H9 (cell line): Measurements from ENCODE around the gene CUBN. TPM values are rescaled to one million over a fixed set of nuclear protein-coding genes. Genes with fewer than 3 reads are reported as not detected.

Experiments used
- DNase-seq: peaks from one replicate; pipeline ENCODE4 v3.0.0-alpha.2; 2017
- H2AFZ ChIP-seq: one replicate; pipeline ENCODE4 v1.6.1; 2013; ENCODE audit warnings: mild to moderate bottlenecking, low read length, control low read depth, moderate library complexity
- H2AK5ac ChIP-seq: 2 replicates; pipeline ENCODE4 v1.6.1; 2013; ENCODE audit warnings: low read length, control low read depth, mixed read lengths; ENCODE audit not compliant: insufficient read length
- H2BK120ac ChIP-seq: one replicate; pipeline ENCODE4 v1.6.1; 2013; ENCODE audit warnings: low read depth, mild to moderate bottlenecking, low read length, control low read depth, inconsistent platforms; ENCODE audit not compliant: poor library complexity, severe bottlenecking
- H2BK12ac ChIP-seq: 2 replicates; pipeline ENCODE4 v1.6.1; 2013; ENCODE audit warnings: low read length, control low read depth, mixed read lengths, low read depth; ENCODE audit not compliant: insufficient read length
- H2BK15ac ChIP-seq: 2 replicates; pipeline ENCODE4 v1.6.1; 2013; ENCODE audit warnings: low read depth, low read length, control low read depth
- H2BK20ac ChIP-seq: one replicate; pipeline ENCODE4 v1.6.1; 2013; ENCODE audit warnings: low read depth, mild to moderate bottlenecking, low read length, control low read depth, inconsistent platforms; ENCODE audit not compliant: poor library complexity, severe bottlenecking
- H2BK5ac ChIP-seq: 2 replicates; pipeline ENCODE4 v1.6.1; 2013; ENCODE audit warnings: low read length, control low read depth, mixed read lengths; ENCODE audit not compliant: insufficient read length
- H3K14ac ChIP-seq: 2 replicates; pipeline ENCODE4 v1.6.1; 2013; ENCODE audit warnings: low read length, control low read depth; ENCODE audit not compliant: insufficient read depth
- H3K18ac ChIP-seq: 2 replicates; pipeline ENCODE4 v1.6.1; 2013; ENCODE audit warnings: low read depth, mild to moderate bottlenecking, mixed read lengths, low read length, control low read depth; ENCODE audit not compliant: insufficient read length
- H3K23ac ChIP-seq: 2 replicates; pipeline ENCODE4 v1.6.1; 2013; ENCODE audit warnings: low read length, control low read depth, mixed read lengths, low read depth; ENCODE audit not compliant: insufficient read length
- H3K23me2 ChIP-seq: 2 replicates; pipeline ENCODE4 v1.6.1; 2013; ENCODE audit warnings: low read depth, mild to moderate bottlenecking, mixed read lengths, low read length, control low read depth; ENCODE audit not compliant: insufficient read length, poor library complexity, severe bottlenecking
- H3K27ac ChIP-seq: 2 replicates; pipeline ENCODE4 v1.5.1; 2013; ENCODE audit warnings: low read length, control low read depth, mixed read lengths, low read depth; ENCODE audit not compliant: insufficient read length
- H3K27me3 ChIP-seq: 2 replicates; pipeline ENCODE4 v1.6.1; 2013; ENCODE audit warnings: low read length, control low read depth, inconsistent platforms; ENCODE audit not compliant: insufficient read depth
- H3K4ac ChIP-seq: 2 replicates; pipeline ENCODE4 v1.6.1; 2013; ENCODE audit warnings: low read depth, mild to moderate bottlenecking, control low read depth, inconsistent platforms, low read length, moderate library complexity
- H3K4me1 ChIP-seq: 2 replicates; pipeline ENCODE4 v1.6.1; 2013; ENCODE audit warnings: low read length, control low read depth, inconsistent platforms; ENCODE audit not compliant: insufficient read depth
- H3K4me2 ChIP-seq: 2 replicates; pipeline ENCODE4 v1.6.1; 2013; ENCODE audit warnings: low read length, control low read depth, mixed read lengths; ENCODE audit not compliant: insufficient read length, insufficient read depth
- H3K56ac ChIP-seq: 2 replicates; pipeline ENCODE4 v1.6.1; 2013; ENCODE audit warnings: low read depth, mild to moderate bottlenecking, mixed read lengths, low read length, control low read depth; ENCODE audit not compliant: insufficient read length
- H3K79me1 ChIP-seq: 2 replicates; pipeline ENCODE4 v1.6.1; 2013; ENCODE audit warnings: low read depth, mild to moderate bottlenecking, moderate library complexity, low read length, control low read depth, inconsistent platforms; ENCODE audit not compliant: insufficient read depth, poor library complexity, severe bottlenecking
- H3K79me2 ChIP-seq: 2 replicates; pipeline ENCODE4 v1.6.1; 2013; ENCODE audit warnings: low read length, control low read depth, inconsistent platforms; ENCODE audit not compliant: insufficient read depth
- H3K9ac ChIP-seq: 2 replicates; pipeline ENCODE4 v1.6.1; 2013; ENCODE audit warnings: low read length, control low read depth, mixed read lengths; ENCODE audit not compliant: insufficient read length; ENCODE audit errors: extremely low read depth
- H3K9me3 ChIP-seq: one replicate; pipeline ENCODE4 v1.6.1; 2013; ENCODE audit warnings: low read depth, low read length, inconsistent platforms; ENCODE audit not compliant: control insufficient read depth
- H3T11ph ChIP-seq: one replicate; pipeline ENCODE4 v1.6.1; 2013; ENCODE audit warnings: mild to moderate bottlenecking, low read length, control low read depth, inconsistent platforms
- H4K20me1 ChIP-seq: one replicate; pipeline ENCODE4 v1.6.1; 2013; ENCODE audit not compliant: control insufficient read depth, insufficient read length, insufficient read depth
- H4K5ac ChIP-seq: 2 replicates; pipeline ENCODE4 v1.6.1; 2013; ENCODE audit warnings: low read depth, mild to moderate bottlenecking, mixed read lengths, low read length, control low read depth; ENCODE audit not compliant: insufficient read length
- H4K8ac ChIP-seq: replicated peaks from 2 replicates; pipeline ENCODE4 v1.6.1; 2013; ENCODE audit warnings: low read length, control low read depth, mixed read lengths, low read depth; ENCODE audit not compliant: insufficient read length
- H4K91ac ChIP-seq: 2 replicates; pipeline ENCODE4 v1.6.1; 2013; ENCODE audit warnings: low read depth, mild to moderate bottlenecking, moderate library complexity, mixed read lengths, low read length, control low read depth; ENCODE audit not compliant: insufficient read length
- H3K27ac Mint-ChIP-seq, 3 experiments: 2 replicates in 2 of 3; 3 replicates in 1 of 3; pipeline ENCODE4 v1.8.0; 2020 to 2021; ENCODE audit warnings: mixed read lengths in 3 of 3, mild to moderate bottlenecking in 1 of 3, moderate library complexity in 1 of 3
- H3K27me3 Mint-ChIP-seq: 2 replicates; pipeline ENCODE4 v1.8.0; 2021; ENCODE audit warnings: low read depth, mild to moderate bottlenecking, moderate library complexity, mixed read lengths
- H3K36me3 Mint-ChIP-seq, 3 experiments: 2 replicates in 2 of 3; 3 replicates in 1 of 3; pipeline ENCODE4 v1.8.0; 2020 to 2021; ENCODE audit warnings: low read depth in 3 of 3, mixed read lengths in 3 of 3; ENCODE audit not compliant: insufficient read depth in 1 of 3
- H3K4me1 Mint-ChIP-seq, 2 experiments: 2 replicates each; pipeline ENCODE4 v1.8.0; 2020; ENCODE audit warnings: mixed read lengths in 2 of 2
- H3K4me3 Mint-ChIP-seq, 2 experiments: 2 replicates in 1 of 2; 3 replicates in 1 of 2; pipeline ENCODE4 v1.8.0; 2020 to 2021; ENCODE audit warnings: mild to moderate bottlenecking in 2 of 2, mixed read lengths in 2 of 2, moderate library complexity in 1 of 2
- H3K9me3 Mint-ChIP-seq, 2 experiments: 2 replicates in 1 of 2; 3 replicates in 1 of 2; pipeline ENCODE4 v1.8.0; 2020; ENCODE audit warnings: mild to moderate bottlenecking in 2 of 2, mixed read lengths in 2 of 2, moderate library complexity in 1 of 2
- WGBS: extraction: QIAGEN DNeasy Blood & Tissue Kit; methylation state at CpG from one replicate; pipeline ENCODE4 v1.1.7; 2013; ENCODE audit warnings: missing lambda C conversion rate, low lambda C conversion rate, mixed read lengths; ENCODE audit not compliant: insufficient read length; ENCODE audit errors: extremely low coverage; 5-methylcytosine and 5-hydroxymethylcytosine counted together
- total RNA-seq: library from RNA; stranded (reverse); gene quantifications from 2 replicates; pipeline ENCODE4 v1.2.1, GENCODE V29; 2021
- TF ChIP-seq, protein P1 (sequence below): fragments of 200-600 bp; sonication (generic); conservative IDR thresholded peaks from 3 replicates; pipeline ENCODE4 v1.8.0; 2021; ENCODE audit warnings: antibody characterized with exemption, mild to moderate bottlenecking

CUBN gene
- total RNA-seq, 1 experiment from 2014 or later = 0.26 TPM

DNA sequence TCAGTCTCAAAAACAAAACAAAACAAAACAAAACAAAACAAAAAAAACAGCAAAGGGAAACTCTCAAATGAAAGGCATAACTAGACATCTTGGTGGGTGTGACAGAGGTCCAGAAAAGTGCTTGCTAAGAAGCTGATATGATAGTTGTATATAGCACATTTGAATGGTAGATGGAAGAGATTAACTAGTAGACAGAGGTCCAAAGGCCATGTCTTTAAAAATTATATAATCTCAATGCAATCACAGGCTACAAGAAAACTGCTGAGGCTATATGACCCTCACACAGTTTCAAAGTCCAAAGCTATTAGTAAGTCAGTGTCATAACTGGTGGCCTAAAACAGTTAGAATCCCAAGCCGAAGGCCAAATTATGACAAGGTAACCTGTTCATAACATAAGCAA, 15.6 kb upstream of the CUBN start:
- no peaks in the 10 kb centered on the region for H3K23me2 ChIP-seq
- H4K8ac ChIP-seq = no peak overlapping the region
- H2AFZ ChIP-seq = no peak overlapping the region
- Mint-ChIP-seq H3K27ac (no peak overlapping the region), H3K9me3 (no peaks in the 10 kb centered on the region), H3K27me3 (no peaks in the 10 kb centered on the region), H3K4me3 (no peak overlapping the region), H3K36me3 (no peaks in the 10 kb centered on the region; a peak in 1 of 7 replicates), H3K4me1 (peaks cover 3% of the 10 kb centered on the region in 2 experiments)
- WGBS = no CpG with 5 or more reads among the region's 1 CpG
- no peak overlapping the region for H3K4me2 ChIP-seq
- H3K9ac ChIP-seq = no peak overlapping the region
- H3K23ac ChIP-seq = no peak overlapping the region
- H3K4me1 ChIP-seq = no peaks in the 10 kb centered on the region
- no peaks in the 10 kb centered on the region; the same call in 1 of the 2 replicates for H3K27me3 ChIP-seq
- no peak overlapping the region for H3K27ac ChIP-seq
- no peak overlapping the region for H2BK120ac ChIP-seq
- H2BK5ac ChIP-seq = no peak overlapping the region
- H3K4ac ChIP-seq = no peak overlapping the region
- no peak overlapping the region for H2BK12ac ChIP-seq
- H3K56ac ChIP-seq = no peak overlapping the region
- DNase-seq = no peak
- TF ChIP-seq, protein P1, sequence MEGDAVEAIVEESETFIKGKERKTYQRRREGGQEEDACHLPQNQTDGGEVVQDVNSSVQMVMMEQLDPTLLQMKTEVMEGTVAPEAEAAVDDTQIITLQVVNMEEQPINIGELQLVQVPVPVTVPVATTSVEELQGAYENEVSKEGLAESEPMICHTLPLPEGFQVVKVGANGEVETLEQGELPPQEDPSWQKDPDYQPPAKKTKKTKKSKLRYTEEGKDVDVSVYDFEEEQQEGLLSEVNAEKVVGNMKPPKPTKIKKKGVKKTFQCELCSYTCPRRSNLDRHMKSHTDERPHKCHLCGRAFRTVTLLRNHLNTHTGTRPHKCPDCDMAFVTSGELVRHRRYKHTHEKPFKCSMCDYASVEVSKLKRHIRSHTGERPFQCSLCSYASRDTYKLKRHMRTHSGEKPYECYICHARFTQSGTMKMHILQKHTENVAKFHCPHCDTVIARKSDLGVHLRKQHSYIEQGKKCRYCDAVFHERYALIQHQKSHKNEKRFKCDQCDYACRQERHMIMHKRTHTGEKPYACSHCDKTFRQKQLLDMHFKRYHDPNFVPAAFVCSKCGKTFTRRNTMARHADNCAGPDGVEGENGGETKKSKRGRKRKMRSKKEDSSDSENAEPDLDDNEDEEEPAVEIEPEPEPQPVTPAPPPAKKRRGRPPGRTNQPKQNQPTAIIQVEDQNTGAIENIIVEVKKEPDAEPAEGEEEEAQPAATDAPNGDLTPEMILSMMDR = no peak
- no peaks in the 10 kb centered on the region for H3K79me1 ChIP-seq
- no peaks in the 10 kb centered on the region for H3K9me3 ChIP-seq
- no peak overlapping the region for H2AK5ac ChIP-seq
- no peak overlapping the region for H3T11ph ChIP-seq
- H2BK15ac ChIP-seq = no peak overlapping the region
- H4K20me1 ChIP-seq = no peaks in the 10 kb centered on the region
- H3K79me2 ChIP-seq = no peaks in the 10 kb centered on the region
- H3K14ac ChIP-seq = no peak overlapping the region
- H3K18ac ChIP-seq = no peak overlapping the region
- H2BK20ac ChIP-seq = no peak overlapping the region
- no peak overlapping the region for H4K91ac ChIP-seq
- no peak overlapping the region for H4K5ac ChIP-seq
